Stimulated activated effector memory CD8-positive, alpha-beta T cell treated with anti-CD3 and anti-CD28 coated beads, Interleukin-12 subunit alpha, Interleukin-12 subunit beta, amount 100 ng/mL, for 72 hours (primary cell): Measurements from ENCODE around the gene SACS.
"Not testable (repeated sequence)": the region's sequence is repeated elsewhere in the genome, so short reads cannot be mapped to it uniquely, and the experiment has no call there.

Source experiments
- ATAC-seq: fragments of 150-1000 bp; cut with Tn5 transposase; 2 replicates; pipeline ENCODE4 v1.10.0; 2021
- DNase-seq, 2 donors: peaks; one replicate each; pipeline ENCODE4 v3.0.0; 2021 to 2022; ENCODE audit warnings: low spot score in 2 of 2
- H3K27ac Mint-ChIP-seq: one replicate; pipeline ENCODE4 v1.8.0; 2022; ENCODE audit warnings: mild to moderate bottlenecking, mixed read lengths
- H3K36me3 Mint-ChIP-seq: one replicate; pipeline ENCODE4 v1.8.0; 2022; ENCODE audit warnings: mild to moderate bottlenecking, mixed read lengths
- H3K4me1 Mint-ChIP-seq: one replicate; pipeline ENCODE4 v1.8.0; 2022; ENCODE audit warnings: mixed read lengths
- H3K4me3 Mint-ChIP-seq: one replicate; pipeline ENCODE4 v1.8.0; 2022; ENCODE audit warnings: mild to moderate bottlenecking, mixed read lengths
- H3K9me3 Mint-ChIP-seq: one replicate; pipeline ENCODE4 v1.8.0; 2022; ENCODE audit warnings: mixed read lengths

Gene SACS

DNA sequence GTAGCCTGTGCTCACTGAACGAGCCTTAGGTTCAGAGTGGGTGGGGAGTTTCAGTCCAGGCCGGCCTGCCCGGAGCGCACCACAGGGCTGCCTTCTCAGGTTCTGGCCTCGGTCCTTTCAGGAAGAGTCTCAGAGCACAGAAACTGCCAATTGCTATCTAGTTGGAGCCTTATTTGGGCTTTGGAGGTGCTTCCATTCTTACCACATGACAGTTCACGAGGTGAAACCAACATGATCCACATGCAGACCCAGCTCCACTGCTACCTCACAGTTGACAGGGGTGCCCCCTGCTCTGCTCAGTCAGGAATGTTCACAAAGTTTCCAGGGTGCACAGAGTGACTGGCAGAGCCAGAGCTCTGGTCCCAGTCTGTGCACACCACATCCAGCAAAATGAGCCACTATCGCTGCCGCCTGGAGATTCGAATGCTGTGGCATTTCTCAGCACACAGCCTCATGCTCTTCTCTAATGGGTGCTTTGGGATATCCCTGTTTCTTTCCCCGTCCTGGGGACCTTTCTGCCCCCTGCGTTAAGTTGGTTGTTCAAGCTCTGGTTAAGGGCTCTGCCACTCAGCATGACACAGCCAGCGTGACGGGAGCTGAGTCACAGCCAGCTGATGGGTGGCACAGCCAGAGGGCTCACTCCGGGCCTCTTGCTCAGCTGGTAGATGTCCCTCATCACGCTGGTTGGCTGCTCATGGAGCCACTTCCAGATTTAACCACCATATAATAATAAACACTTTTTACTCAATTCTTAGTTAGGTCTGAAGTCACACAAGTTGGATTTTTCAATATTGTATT, 7.5 kb upstream of the SACS start:
- Mint-ChIP-seq H3K27ac (no peak overlapping the region), H3K4me1 (no peaks in the 10 kb centered on the region), H3K36me3 (no peaks in the 10 kb centered on the region), H3K9me3 (no peaks in the 10 kb centered on the region), H3K4me3 (no peak overlapping the region)
- ATAC-seq (peak; percentile 34), DNase-seq (no peak)

DNA sequence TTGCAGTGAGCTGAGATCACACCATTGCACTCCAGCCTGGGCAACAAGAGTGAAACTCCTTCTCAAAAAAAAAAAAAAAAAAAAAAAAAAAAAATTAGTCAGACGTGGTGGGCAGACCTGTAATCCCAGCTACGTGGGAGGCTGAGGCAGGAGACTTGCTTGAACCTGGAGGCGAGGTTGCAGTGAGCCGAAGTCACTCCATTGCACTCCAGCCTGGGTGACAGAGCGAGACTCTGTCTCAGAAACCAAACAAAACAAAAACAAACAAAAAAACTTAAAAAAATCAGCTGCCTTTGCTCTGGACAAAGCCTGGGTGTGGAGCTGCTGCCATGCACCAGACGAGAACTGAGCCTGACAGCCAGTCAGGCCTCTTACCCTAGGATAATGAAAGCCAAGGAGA, 6.8 kb upstream of the SACS start:
- not testable (repeated sequence) for H3K27ac Mint-ChIP-seq, H3K4me3 Mint-ChIP-seq, ATAC-seq, DNase-seq, H3K9me3 Mint-ChIP-seq, H3K36me3 Mint-ChIP-seq, H3K4me1 Mint-ChIP-seq

DNA sequence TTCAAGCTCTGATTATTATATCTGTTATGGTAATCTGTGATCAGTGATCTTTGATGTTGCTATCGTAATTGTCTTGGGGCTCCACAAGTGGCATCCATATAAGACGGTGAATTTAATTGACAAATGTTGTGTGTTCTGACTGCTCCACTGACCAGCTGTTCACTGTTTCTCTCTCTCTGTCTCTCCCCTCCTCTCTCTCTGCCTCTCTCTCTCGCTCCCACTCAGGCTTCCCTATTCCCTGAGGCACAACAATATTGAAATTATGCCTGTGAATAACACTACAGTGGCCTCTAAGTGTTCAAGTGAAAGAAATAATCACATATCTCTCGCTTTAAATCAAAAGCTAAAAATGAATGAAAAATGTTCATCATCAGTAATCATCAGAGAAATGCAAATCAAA, 4.4 kb upstream of the SACS start:
- no peak for ATAC-seq
- peaks cover 9% of the 10 kb centered on the region for H3K4me1 Mint-ChIP-seq

GRCh38 chr13:23436680-23437079, 3.2 kb upstream of the SACS start:
- Mint-ChIP-seq H3K4me3 (no peak overlapping the region), H3K9me3 (no peaks in the 10 kb centered on the region)
- no peak for ATAC-seq

More for the DNA sequence above, 4.4 kb upstream of the SACS start:
- Mint-ChIP-seq H3K36me3 (no peaks in the 10 kb centered on the region), H3K4me3 (no peak overlapping the region), H3K27ac (no peak overlapping the region), H3K9me3 (no peaks in the 10 kb centered on the region)
- no peak for DNase-seq

GRCh38 chr13:23434491-23434890, 989 bp upstream of the SACS start:
- Mint-ChIP-seq H3K27ac (no peak overlapping the region), H3K36me3 (no peaks in the 10 kb centered on the region), H3K4me1 (peaks cover 9% of the 10 kb centered on the region), H3K9me3 (no peaks in the 10 kb centered on the region), H3K4me3 (no peak overlapping the region)
- peak in 1 of 2 donors; percentile 28 for DNase-seq
- no peak for ATAC-seq

More at GRCh38 chr13:23436680-23437079, 3.2 kb upstream of the SACS start:
- Mint-ChIP-seq H3K27ac (no peak overlapping the region), H3K4me1 (peaks cover 9% of the 10 kb centered on the region), H3K36me3 (no peaks in the 10 kb centered on the region)
- DNase-seq: no peak

DNA sequence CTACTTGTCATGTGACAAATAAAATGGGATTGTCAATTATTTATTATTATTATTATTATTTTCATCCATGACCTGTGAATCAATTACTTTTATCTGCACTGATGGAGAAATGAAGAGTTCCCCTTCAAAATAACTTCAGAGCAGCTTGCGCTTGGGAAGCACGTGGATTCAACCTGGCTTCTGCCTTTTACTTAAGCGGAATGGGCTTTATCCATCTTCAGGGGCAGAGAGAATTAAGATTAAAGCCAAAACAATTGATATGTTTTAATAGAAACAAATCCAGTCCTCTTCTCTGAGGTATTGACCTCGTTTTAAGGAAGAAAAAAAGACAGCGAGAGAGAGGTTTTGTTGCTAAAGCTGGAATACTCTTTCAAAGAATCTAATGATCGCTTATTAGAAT, 876 bp downstream of the SACS start:
- Mint-ChIP-seq H3K27ac (no peak overlapping the region), H3K4me1 (peaks cover 9% of the 10 kb centered on the region), H3K36me3 (no peaks in the 10 kb centered on the region), H3K9me3 (no peaks in the 10 kb centered on the region), H3K4me3 (no peak overlapping the region)
- no peak for DNase-seq
- no peak for ATAC-seq

- no peak for ATAC-seq
Measured at GRCh38 chr13:23430664-23431063, 2.8 kb downstream of the SACS start.

GRCh38 chr13:23427881-23428528, 5.5 kb downstream of the SACS start:
- ATAC-seq (no peak), DNase-seq (no peak)
- no peak overlapping the region for H3K4me3 Mint-ChIP-seq
- no peak overlapping the region for H3K27ac Mint-ChIP-seq
- no peaks in the 10 kb centered on the region for H3K9me3 Mint-ChIP-seq
- H3K36me3 Mint-ChIP-seq: no peaks in the 10 kb centered on the region
- H3K4me1 Mint-ChIP-seq: peaks cover 1% of the 10 kb centered on the region

More at GRCh38 chr13:23430664-23431063, 2.8 kb downstream of the SACS start:
- H3K27ac Mint-ChIP-seq: no peak overlapping the region
- no peaks in the 10 kb centered on the region for H3K9me3 Mint-ChIP-seq
- no peak for DNase-seq
- peaks cover 9% of the 10 kb centered on the region for H3K4me1 Mint-ChIP-seq
- no peak overlapping the region for H3K4me3 Mint-ChIP-seq
- H3K36me3 Mint-ChIP-seq: no peaks in the 10 kb centered on the region

DNA sequence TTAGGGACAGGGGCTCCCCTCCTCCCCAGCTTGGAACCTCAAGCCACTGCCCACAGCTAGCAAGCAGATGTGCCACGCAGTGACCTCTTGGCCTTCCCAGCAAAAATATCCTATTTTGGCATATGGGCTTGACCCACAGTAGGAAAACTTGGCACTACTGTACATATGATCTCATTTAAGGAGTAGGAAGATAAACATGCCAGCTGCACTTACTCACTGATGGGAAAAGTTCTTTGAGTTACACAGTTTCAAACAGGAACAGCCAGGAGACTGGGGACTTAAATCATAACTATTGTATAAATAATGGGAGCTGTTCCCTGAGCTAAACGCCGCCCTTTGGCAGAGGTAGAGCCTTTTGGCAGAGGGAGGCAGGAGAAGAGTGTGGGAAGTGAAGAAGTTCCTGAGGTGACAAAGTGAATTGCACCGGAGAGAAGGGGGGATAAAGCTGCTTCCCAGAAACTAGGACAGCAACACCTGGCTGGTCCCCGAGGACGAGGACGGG, 6.1 kb downstream of the SACS start:
- H3K4me1 Mint-ChIP-seq: no peaks in the 10 kb centered on the region
- H3K27ac Mint-ChIP-seq: no peak overlapping the region
- ATAC-seq (no peak), DNase-seq (no peak)
- H3K36me3 Mint-ChIP-seq: no peaks in the 10 kb centered on the region
- H3K4me3 Mint-ChIP-seq: no peak overlapping the region
- H3K9me3 Mint-ChIP-seq: no peaks in the 10 kb centered on the region

DNA sequence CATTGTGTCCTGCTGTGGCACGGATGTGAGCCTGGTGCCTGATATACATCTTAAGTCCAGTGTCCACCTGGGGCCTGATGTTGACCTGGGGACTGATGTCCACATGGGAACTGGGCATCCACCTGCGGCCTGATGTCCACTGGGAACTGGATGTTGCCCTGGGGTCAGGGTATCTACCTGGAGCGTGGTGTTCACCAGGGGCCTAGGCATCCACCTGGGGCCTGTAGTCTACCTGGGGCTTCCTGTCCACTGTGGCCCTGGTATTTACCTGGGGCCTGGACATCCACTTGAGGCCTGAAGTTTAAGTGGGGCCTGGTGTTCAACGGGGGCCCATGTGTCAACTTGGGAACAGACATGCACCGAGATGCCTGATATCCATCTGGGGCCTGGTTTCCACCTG, 11.9 kb downstream of the SACS start:
- Mint-ChIP-seq H3K4me1 (no peaks in the 10 kb centered on the region), H3K4me3 (no peak overlapping the region), H3K27ac (no peak overlapping the region), H3K36me3 (no peaks in the 10 kb centered on the region), H3K9me3 (no peaks in the 10 kb centered on the region)
- DNase-seq (no peak), ATAC-seq (no peak)

DNA sequence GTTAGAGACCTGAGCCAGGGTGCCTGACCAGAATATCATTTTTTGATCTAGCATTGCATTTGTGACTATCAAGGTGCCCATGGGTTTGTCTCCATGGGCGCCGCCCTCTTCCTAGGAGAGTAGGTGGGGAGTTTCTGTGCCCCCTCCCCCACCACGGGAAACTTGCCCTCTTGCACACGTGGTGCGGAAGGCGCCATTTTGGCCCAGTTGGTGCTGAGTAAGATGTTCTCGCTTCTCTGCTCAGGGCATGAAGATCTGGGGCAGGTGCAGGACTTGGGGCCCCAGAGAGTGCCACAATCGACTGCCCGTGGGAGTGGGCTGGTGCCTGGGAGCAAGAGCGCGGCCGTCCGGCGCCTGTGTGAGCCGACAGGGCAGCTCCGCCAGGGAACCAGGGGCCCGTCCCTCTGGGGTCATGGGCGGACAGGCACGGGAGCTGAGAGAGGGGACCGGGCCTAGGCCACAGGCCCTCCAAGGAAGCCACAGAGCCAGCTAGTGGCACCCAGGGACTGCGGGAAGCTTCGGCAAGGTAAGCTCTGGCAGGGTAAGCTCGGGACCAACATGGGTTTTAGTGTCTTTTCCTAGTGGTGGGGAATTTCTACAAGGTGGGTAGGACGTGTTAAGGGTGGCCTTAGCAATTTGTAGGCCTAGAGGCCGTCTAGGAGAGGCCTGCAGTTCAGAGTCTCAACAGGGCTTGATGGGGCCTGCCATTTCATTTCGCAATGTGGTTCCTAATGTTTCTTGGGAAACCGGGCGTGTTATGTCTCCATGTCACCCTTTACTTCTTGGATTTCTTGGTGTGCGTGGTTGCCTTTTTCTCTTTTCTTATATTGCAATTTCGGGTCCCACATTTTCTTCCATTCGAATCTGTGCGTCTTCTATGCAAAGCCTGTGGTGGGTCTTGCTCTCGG, 14.5 kb downstream of the SACS start:
- H3K4me3 Mint-ChIP-seq: no peak overlapping the region
- ATAC-seq (no peak), DNase-seq (no peak)
- H3K4me1 Mint-ChIP-seq: no peaks in the 10 kb centered on the region
- H3K27ac Mint-ChIP-seq: no peak overlapping the region
- H3K36me3 Mint-ChIP-seq: no peaks in the 10 kb centered on the region
- H3K9me3 Mint-ChIP-seq: no peaks in the 10 kb centered on the region

- DNase-seq (no peak), ATAC-seq (no peak)
- H3K9me3 Mint-ChIP-seq: no peaks in the 10 kb centered on the region
- no peaks in the 10 kb centered on the region for H3K4me1 Mint-ChIP-seq
- H3K36me3 Mint-ChIP-seq: no peaks in the 10 kb centered on the region
- no peak overlapping the region for H3K4me3 Mint-ChIP-seq
- no peak overlapping the region for H3K27ac Mint-ChIP-seq
Measured at GRCh38 chr13:23414682-23415081, 18.8 kb downstream of the SACS start.

DNA sequence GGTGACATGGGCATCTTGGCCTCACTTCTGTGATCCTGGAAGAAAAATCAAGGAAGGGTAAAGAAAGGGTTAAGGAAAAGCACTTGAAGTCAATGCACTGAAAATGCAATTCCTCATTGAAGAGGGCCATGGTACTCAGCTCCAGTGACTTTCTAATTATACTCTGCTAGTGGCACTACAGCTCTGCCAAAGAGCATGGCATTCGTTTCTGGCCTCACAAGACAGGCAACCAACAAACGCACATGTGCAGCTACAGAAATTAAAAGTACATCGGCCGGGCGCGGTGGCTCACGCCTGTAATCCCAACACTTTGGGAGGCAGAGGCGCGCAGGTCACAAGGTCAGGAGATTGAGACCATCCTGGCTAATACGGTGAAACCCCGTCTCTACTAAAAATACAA, 21.8 kb downstream of the SACS start:
- ATAC-seq (no peak), DNase-seq (no peak)
- H3K27ac Mint-ChIP-seq: no peak overlapping the region
- H3K9me3 Mint-ChIP-seq: no peaks in the 10 kb centered on the region
- no peaks in the 10 kb centered on the region for H3K36me3 Mint-ChIP-seq
- no peak overlapping the region for H3K4me3 Mint-ChIP-seq
- H3K4me1 Mint-ChIP-seq: no peaks in the 10 kb centered on the region

DNA sequence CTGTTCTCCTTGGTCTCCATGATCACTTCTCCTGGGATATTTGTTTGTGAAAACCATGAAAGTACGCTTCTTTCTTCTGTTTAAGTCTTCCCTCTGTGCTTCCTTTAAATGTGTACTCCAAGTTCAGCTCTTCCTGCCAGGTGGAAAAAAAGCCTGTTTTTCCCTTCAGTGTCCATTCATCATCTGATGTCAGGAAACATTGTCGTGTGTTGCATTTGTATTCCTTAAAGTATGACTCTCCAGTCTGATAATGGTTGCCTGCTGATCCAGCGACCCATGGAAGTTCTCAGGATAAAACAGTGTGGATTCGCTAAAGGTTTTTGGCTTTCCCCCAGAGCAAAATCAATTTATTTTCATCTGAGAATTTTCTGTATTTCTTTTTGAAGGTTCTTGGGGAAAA, 22.3 kb downstream of the SACS start:
- ATAC-seq: no peak
- no peak for DNase-seq
- no peak overlapping the region for H3K27ac Mint-ChIP-seq
- H3K9me3 Mint-ChIP-seq: no peaks in the 10 kb centered on the region
- H3K4me1 Mint-ChIP-seq: no peaks in the 10 kb centered on the region
- H3K36me3 Mint-ChIP-seq: no peaks in the 10 kb centered on the region
- no peak overlapping the region for H3K4me3 Mint-ChIP-seq

DNA sequence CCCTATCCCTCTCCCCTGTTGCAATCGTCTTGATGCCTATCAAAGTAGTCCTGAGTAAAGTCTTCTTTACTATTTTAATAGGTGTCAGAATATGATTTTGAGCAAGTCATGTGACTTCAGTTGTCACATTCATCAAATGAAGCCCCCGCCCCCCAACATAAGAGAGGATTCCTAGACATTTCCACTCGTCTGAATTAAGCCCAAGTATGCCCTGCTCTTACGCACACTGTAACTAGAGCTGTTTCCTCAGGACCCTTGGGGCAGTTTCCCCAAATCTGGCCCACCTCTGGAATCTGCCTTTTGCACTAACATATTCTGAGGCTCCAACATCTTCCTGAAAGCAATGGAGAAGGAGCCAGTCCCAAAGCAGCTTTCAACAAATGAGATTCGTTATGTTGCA, 25.5 kb downstream of the SACS start:
- no peaks in the 10 kb centered on the region for H3K4me1 Mint-ChIP-seq

More for the DNA sequence above, 25.5 kb downstream of the SACS start:
- DNase-seq: no peak
- Mint-ChIP-seq H3K36me3 (no peaks in the 10 kb centered on the region), H3K4me3 (no peak overlapping the region), H3K9me3 (no peaks in the 10 kb centered on the region), H3K27ac (no peak overlapping the region)
- ATAC-seq: no peak
